Trophoblast cell (in vitro differentiated cells and primary cell): ENCODE data around the gene HBE1.
A peak's percentile ranks its signal among the peaks of the same experiment; 100 is the strongest.

Source experiments
- DNase-seq, 2 donors: peaks; one replicate each; pipeline ENCODE4 v3.0.0-alpha.2; 2016
- H2AFZ ChIP-seq: 2 replicates; pipeline ENCODE4 v1.6.1; 2013; ENCODE audit warnings: low read length, moderate library complexity, mild to moderate bottlenecking; ENCODE audit not compliant: insufficient read depth, poor library complexity
- H2AK5ac ChIP-seq: 2 replicates; pipeline ENCODE4 v1.6.1; 2013; ENCODE audit warnings: mild to moderate bottlenecking, low read length
- H2BK120ac ChIP-seq: 2 replicates; pipeline ENCODE4 v1.6.1; 2013; ENCODE audit warnings: low read length, mild to moderate bottlenecking, moderate library complexity; ENCODE audit not compliant: insufficient read depth, poor library complexity
- H2BK12ac ChIP-seq: 2 replicates; pipeline ENCODE4 v1.6.1; 2013; ENCODE audit warnings: mild to moderate bottlenecking, low read length, moderate library complexity
- H2BK5ac ChIP-seq: 2 replicates; pipeline ENCODE4 v1.6.1; 2013; ENCODE audit warnings: low read length, low read depth, moderate library complexity, mild to moderate bottlenecking; ENCODE audit not compliant: poor library complexity
- H3K14ac ChIP-seq: 2 replicates; pipeline ENCODE4 v1.6.1; 2013; ENCODE audit warnings: mild to moderate bottlenecking, low read length
- H3K18ac ChIP-seq: 2 replicates; pipeline ENCODE4 v1.6.1; 2013; ENCODE audit warnings: mild to moderate bottlenecking, low read length
- H3K23ac ChIP-seq: 2 replicates; pipeline ENCODE4 v1.6.1; 2013; ENCODE audit warnings: low read length
- H3K27ac ChIP-seq: 2 replicates; pipeline ENCODE4 v1.5.1; 2013; ENCODE audit warnings: low read depth, mild to moderate bottlenecking, inconsistent platforms, low read length, moderate library complexity
- H3K27me3 ChIP-seq: 2 replicates; pipeline ENCODE4 v1.6.1; 2013; ENCODE audit warnings: inconsistent platforms, mild to moderate bottlenecking, low read length, moderate library complexity; ENCODE audit not compliant: insufficient read depth
- H3K36me3 ChIP-seq, 2 experiments: 1 replicate in 1 of 2; 2 replicates in 1 of 2; pipeline ENCODE4 v1.6.1; 2013; ENCODE audit warnings: low read length in 2 of 2, mild to moderate bottlenecking in 2 of 2, moderate library complexity in 1 of 2; ENCODE audit not compliant: insufficient read depth in 2 of 2, control insufficient read depth in 1 of 2
- H3K4ac ChIP-seq: 2 replicates; pipeline ENCODE4 v1.6.1; 2013; ENCODE audit warnings: low read depth, mild to moderate bottlenecking, low read length, moderate library complexity
- H3K4me1 ChIP-seq, 2 experiments: 1 replicate in 1 of 2; 2 replicates in 1 of 2; pipeline ENCODE4 v1.6.1; 2013; ENCODE audit warnings: low read length in 2 of 2, mild to moderate bottlenecking in 2 of 2, moderate library complexity in 1 of 2; ENCODE audit not compliant: insufficient read depth in 2 of 2, control insufficient read depth in 1 of 2
- H3K4me2 ChIP-seq: 2 replicates; pipeline ENCODE4 v1.6.1; 2013; ENCODE audit warnings: inconsistent platforms, mild to moderate bottlenecking, low read length, moderate library complexity
- H3K4me3 ChIP-seq: 2 replicates; pipeline ENCODE4 v1.5.1; 2013; ENCODE audit warnings: mild to moderate bottlenecking, low read depth, low read length, inconsistent platforms
- H3K79me1 ChIP-seq: one replicate; pipeline ENCODE4 v1.6.1; 2013; ENCODE audit warnings: low read length
- H3K79me2 ChIP-seq: 2 replicates; pipeline ENCODE4 v1.6.1; 2013; ENCODE audit warnings: low read length, mild to moderate bottlenecking; ENCODE audit not compliant: control insufficient read depth, insufficient read depth, poor library complexity
- H3K9ac ChIP-seq: 2 replicates; pipeline ENCODE4 v1.6.1; 2013; ENCODE audit warnings: mild to moderate bottlenecking, low read length
- H3K9me3 ChIP-seq: 2 replicates; pipeline ENCODE4 v1.6.1; 2013; ENCODE audit warnings: low read depth, mild to moderate bottlenecking, control low read depth, inconsistent platforms, low read length; ENCODE audit not compliant: insufficient read depth
- H4K12ac ChIP-seq: 2 replicates; pipeline ENCODE4 v1.6.1; 2013; ENCODE audit warnings: low read depth, mild to moderate bottlenecking, low read length, moderate library complexity
- H4K8ac ChIP-seq: 2 replicates; pipeline ENCODE4 v1.6.1; 2013; ENCODE audit warnings: low read depth, mild to moderate bottlenecking, low read length, moderate library complexity
- H4K91ac ChIP-seq: one replicate; pipeline ENCODE4 v1.6.1; 2013; ENCODE audit warnings: low read depth, mild to moderate bottlenecking, low read length, moderate library complexity
- WGBS: extraction: QIAGEN DNeasy Blood & Tissue Kit; methylation state at CpG from one replicate; pipeline ENCODE4 v1.1.7; 2013; ENCODE audit warnings: missing lambda C conversion rate; ENCODE audit not compliant: insufficient read length, insufficient coverage; ENCODE audit errors: extremely low coverage; 5-methylcytosine and 5-hydroxymethylcytosine counted together

Gene HBE1

GRCh38 chr11:5293028-5293427, 23.3 kb upstream of the HBE1 start:
- WGBS, result no CpG with 5 or more reads among the region's 8 CpGs
- no peak overlapping the region for H3K9ac ChIP-seq
- no peak for DNase-seq
- H4K91ac ChIP-seq, result no peak overlapping the region
- no peaks in the 10 kb centered on the region for H3K4me1 ChIP-seq
- H2AFZ ChIP-seq, result no peak overlapping the region
- H2BK120ac ChIP-seq, result no peak overlapping the region
- no peak overlapping the region for H3K4me2 ChIP-seq
- H3K27ac ChIP-seq, result no peak overlapping the region
- H4K12ac ChIP-seq, result no peak overlapping the region
- H2AK5ac ChIP-seq, result no peak overlapping the region
- no peaks in the 10 kb centered on the region for H3K27me3 ChIP-seq
- no peak overlapping the region for H3K23ac ChIP-seq
- H3K4me3 ChIP-seq, result no peak overlapping the region
- H2BK5ac ChIP-seq, result no peak overlapping the region
- H3K18ac ChIP-seq, result no peak overlapping the region
- H4K8ac ChIP-seq, result no peak overlapping the region
- H3K14ac ChIP-seq, result no peak overlapping the region
- no peak overlapping the region for H3K4ac ChIP-seq
- no peaks in the 10 kb centered on the region for H3K36me3 ChIP-seq
- no peak overlapping the region for H2BK12ac ChIP-seq
- no peaks in the 10 kb centered on the region for H3K79me1 ChIP-seq
- no peaks in the 10 kb centered on the region for H3K9me3 ChIP-seq
- no peaks in the 10 kb centered on the region for H3K79me2 ChIP-seq

GRCh38 chr11:5291207-5291838, 21.6 kb upstream of the HBE1 start:
- H3K36me3 ChIP-seq, result no peaks in the 10 kb centered on the region
- H4K91ac ChIP-seq, result no peak overlapping the region
- no peaks in the 10 kb centered on the region for H3K9me3 ChIP-seq
- H3K23ac ChIP-seq, result no peak overlapping the region
- no peak overlapping the region for H2AK5ac ChIP-seq
- H3K79me1 ChIP-seq, result no peaks in the 10 kb centered on the region
- H3K4me1 ChIP-seq, result no peaks in the 10 kb centered on the region
- no CpG with 5 or more reads among the region's 1 CpG for WGBS
- no peak overlapping the region for H3K4me3 ChIP-seq
- H3K79me2 ChIP-seq, result no peaks in the 10 kb centered on the region
- H4K12ac ChIP-seq, result no peak overlapping the region
- no peak overlapping the region for H2BK120ac ChIP-seq
- H3K4me2 ChIP-seq, result no peak overlapping the region
- no peak overlapping the region for H2BK12ac ChIP-seq
- peak in 1 of 2 donors; percentile 23 for DNase-seq
- no peak overlapping the region for H3K14ac ChIP-seq
- no peaks in the 10 kb centered on the region for H3K27me3 ChIP-seq
- H2AFZ ChIP-seq, result no peak overlapping the region
- H2BK5ac ChIP-seq, result no peak overlapping the region
- H3K27ac ChIP-seq, result no peak overlapping the region
- no peak overlapping the region for H4K8ac ChIP-seq
- no peak overlapping the region for H3K18ac ChIP-seq
- H3K4ac ChIP-seq, result no peak overlapping the region
- no peak overlapping the region for H3K9ac ChIP-seq

DNA sequence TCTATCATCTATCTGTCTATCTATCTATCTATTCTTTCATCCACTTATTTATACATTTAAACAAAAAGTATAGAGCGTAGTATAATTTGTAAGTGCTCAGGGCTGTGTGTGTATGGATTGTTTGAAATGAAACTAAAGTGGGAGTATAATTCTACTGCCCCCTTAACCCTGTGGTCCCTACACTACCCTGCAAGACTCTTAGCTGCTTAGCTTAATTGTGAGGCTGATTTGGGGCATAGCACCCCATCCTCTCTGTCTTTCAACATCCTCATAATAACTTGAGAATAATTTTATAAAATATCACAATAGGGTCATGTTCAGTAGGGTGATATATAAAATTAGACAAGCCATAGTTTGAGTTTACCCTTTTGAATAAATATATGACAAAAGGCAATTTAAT, 20.4 kb upstream of the HBE1 start:
- Histone ChIP-seq H3K18ac (no peak overlapping the region), H3K4me3 (no peak overlapping the region), H3K27me3 (no peaks in the 10 kb centered on the region), H4K8ac (no peak overlapping the region), H2BK5ac (no peak overlapping the region), H4K91ac (no peak overlapping the region), H3K36me3 (no peaks in the 10 kb centered on the region), H2AK5ac (no peak overlapping the region), H3K4me1 (no peaks in the 10 kb centered on the region), H2BK120ac (no peak overlapping the region), H3K9ac (no peak overlapping the region), H3K4ac (no peak overlapping the region), H3K79me1 (no peaks in the 10 kb centered on the region), H3K79me2 (no peaks in the 10 kb centered on the region), H3K14ac (no peak overlapping the region), H3K23ac (no peak overlapping the region), H2AFZ (no peak overlapping the region), H4K12ac (no peak overlapping the region), H3K27ac (no peak overlapping the region), H2BK12ac (no peak overlapping the region), H3K4me2 (no peak overlapping the region), H3K9me3 (no peaks in the 10 kb centered on the region)
- WGBS, result no CpG with 5 or more reads among the region's 1 CpG
- no peak for DNase-seq

- Histone ChIP-seq H3K79me1 (no peaks in the 10 kb centered on the region), H3K9me3 (no peaks in the 10 kb centered on the region), H2AK5ac (no peak overlapping the region), H3K4me3 (no peak overlapping the region), H2BK12ac (no peak overlapping the region), H3K4me1 (no peaks in the 10 kb centered on the region), H3K23ac (no peak overlapping the region), H2BK120ac (no peak overlapping the region), H4K8ac (no peak overlapping the region), H3K27me3 (no peaks in the 10 kb centered on the region), H3K79me2 (no peaks in the 10 kb centered on the region), H3K4me2 (no peak overlapping the region), H3K18ac (no peak overlapping the region), H4K12ac (no peak overlapping the region), H2AFZ (no peak overlapping the region), H4K91ac (no peak overlapping the region), H2BK5ac (no peak overlapping the region), H3K14ac (no peak overlapping the region), H3K9ac (no peak overlapping the region), H3K27ac (no peak overlapping the region), H3K4ac (no peak overlapping the region), H3K36me3 (no peaks in the 10 kb centered on the region)
- peak in 1 of 2 donors; percentile 18 for DNase-seq
Observed at GRCh38 chr11:5289696-5290095, 20.0 kb upstream of the HBE1 start.
